SKM-1 (cell line): Measurements from ENCODE around the gene PIK3R2.
"Not testable (repeated sequence)": the region's sequence is repeated elsewhere in the genome, so short reads cannot be mapped to it uniquely, and the experiment has no call there.

Experiments used
- DNase-seq: peaks from one replicate; lab custom pipeline; 2025; ENCODE audit not compliant: unreplicated experiment; lab: John Stamatoyannopoulos, UW

PIK3R2 gene

GRCh38 chr19:18198374-18198773 is 45.4 kb downstream of the PIK3R2 start:
- no peak for DNase-seq

DNA sequence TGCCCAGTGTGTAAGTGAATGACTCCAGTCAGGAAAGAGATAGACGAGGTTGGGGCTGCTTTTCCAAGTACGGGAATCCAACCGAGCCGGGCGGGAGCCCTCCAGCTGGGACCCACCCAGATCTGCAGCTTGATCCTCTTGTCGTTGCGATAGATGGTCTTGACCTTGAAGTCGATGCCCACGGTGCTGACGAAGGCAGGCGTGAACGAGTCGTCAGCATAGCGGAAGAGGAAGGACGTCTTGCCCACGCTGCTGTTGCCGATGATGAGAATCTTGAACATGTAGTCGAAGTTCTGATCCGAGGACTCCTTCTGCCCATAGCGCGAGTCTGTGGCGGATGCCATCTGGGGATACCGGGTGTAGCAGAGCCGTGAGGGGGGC is 49.4 kb downstream of the PIK3R2 start:
- no peak for DNase-seq

GRCh38 chr19:18202778-18203407 is 49.9 kb downstream of the PIK3R2 start:
- no peak for DNase-seq

GRCh38 chr19:18203408-18203862 is 50.5 kb downstream of the PIK3R2 start:
- no peak for DNase-seq

GRCh38 chr19:18203863-18204393 is 51.0 kb downstream of the PIK3R2 start, which contains the start of gene RAB3A:
Gene RAB3A, minus strand, starts transcription at chr19:18204042. Its CDS starts 1,302 bp downstream, at chr19:18202740.
- peak; percentile 99 for DNase-seq

DNA sequence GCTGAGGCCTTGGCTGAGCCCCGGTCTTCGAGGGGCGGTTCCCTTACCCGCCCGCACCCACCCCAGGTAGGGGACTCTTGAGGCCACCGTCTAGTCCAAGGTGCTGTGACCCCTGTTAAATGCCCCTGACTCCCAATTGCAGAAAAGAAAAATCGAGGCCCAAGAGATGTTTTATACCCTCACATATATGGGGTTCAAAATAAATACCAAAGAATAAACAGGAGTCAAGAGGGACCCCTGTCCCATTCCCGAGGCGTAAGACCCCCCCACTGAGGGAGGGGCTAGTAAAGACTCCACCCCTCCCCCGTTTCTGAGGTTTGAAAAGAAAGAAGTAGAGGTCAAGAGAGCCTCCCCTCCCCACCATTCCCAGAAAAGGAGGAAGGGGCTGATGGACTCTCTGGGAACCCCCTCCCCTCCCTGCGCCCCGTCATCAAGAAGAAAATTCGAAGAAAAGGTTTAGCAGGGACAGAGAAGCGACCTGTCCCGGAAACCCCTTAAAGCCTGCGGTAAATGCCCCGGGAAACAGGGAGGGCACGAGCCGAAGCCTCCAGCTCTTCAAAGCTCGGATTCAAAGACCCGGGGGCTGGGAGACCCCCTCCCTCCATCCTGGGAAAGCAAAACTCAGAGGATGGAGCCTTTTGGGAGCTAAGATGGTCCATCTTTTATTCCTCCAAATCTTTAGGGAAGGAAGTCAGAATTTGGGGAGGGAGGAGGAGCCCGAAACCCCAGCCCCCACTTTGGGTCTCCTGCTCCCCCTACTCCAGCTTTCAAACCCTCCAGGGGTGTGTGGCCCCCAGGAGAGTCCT is 51.6 kb downstream of the PIK3R2 start:
- DNase-seq = peak; percentile 60

- no peak for DNase-seq
These were observed 52.4 kb downstream of the PIK3R2 start for GRCh38 chr19:18205200-18205892.

DNA sequence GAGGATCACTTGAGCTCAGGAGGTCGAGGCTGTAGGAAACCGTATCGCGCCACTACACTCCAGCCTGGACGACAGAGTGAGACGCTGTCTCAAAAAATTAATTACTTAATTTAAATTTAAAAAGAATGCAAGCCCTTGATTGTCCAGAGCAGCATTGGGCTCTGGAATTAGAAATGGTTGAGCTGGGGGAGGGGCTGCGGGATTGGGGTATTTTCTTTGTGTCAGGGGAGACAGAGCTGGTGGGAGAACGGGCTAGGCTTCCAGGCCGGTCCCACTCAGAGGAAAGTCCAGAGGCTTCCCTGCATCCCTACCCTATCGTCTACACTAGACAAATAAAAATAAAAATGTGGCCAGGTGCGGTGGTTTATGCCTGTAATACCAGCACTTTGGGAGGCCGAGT is 53.1 kb downstream of the PIK3R2 start:
- DNase-seq = no peak

GRCh38 chr19:18208098-18208951 is 55.4 kb downstream of the PIK3R2 start:
- no peak for DNase-seq

DNA sequence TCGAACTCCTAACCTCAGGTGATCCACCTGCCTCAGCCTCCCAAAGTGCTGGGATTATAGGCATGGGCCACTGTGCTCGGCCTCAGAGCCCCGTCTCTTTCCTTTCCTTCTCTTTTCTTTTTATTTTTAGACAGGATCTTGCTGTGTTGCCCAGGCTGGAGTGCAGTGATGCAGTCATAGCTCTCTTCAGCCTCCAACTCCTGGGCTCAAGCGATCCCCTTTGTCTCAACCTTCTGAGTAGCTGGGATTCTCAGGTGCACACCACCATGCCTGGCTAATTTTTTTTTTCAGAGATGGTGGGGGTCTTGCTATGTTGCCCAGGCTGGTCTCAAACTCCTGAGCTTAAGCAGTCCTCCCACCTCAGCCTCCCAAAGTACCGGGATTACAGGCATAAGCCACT is 56.9 kb downstream of the PIK3R2 start:
- not testable (repeated sequence) for DNase-seq

GRCh38 chr19:18211683-18212082 is 58.7 kb downstream of the PIK3R2 start:
- no peak for DNase-seq

DNA sequence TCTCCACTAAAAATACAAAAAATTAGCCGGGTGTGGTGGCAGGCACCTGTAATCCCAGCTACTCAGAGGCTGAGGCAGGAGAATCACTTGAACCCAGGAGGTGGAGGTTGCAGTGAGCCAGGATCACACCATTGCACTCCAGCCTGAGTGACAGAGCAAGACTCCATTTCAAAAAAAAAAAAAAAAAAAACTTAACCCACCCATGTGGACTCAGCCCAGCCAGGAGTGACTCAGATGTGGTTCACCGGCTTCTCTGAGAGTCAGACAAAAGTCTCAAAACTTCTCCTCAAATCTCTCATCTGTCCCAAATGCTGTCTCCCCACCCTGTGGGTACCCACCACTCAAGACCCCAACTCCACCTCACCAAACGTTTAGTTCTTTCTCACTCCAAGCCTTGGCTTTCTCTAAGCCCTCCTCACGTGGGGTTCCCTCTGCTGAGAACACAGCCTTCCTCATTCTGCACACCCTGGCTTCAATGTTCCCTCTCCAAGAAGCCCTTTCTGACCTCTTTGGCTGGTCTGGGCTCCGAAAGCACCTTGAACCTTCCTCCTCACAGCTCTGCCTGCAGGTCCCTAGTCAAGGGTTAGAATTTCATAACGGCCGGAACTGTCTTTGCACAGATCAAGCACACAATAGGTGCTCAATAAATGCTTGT is 61.9 kb downstream of the PIK3R2 start:
- no peak for DNase-seq

- no peak for DNase-seq
These were observed 63.8 kb downstream of the PIK3R2 start for GRCh38 chr19:18216789-18217188.

GRCh38 chr19:18218159-18218558 is 65.2 kb downstream of the PIK3R2 start:
- no peak for DNase-seq

GRCh38 chr19:18218600-18218999 is 65.6 kb downstream of the PIK3R2 start:
- no peak for DNase-seq
